C4-2B (cell line): Measurements from ENCODE around the gene PFKFB3.

Experiments used
- H3K27ac ChIP-seq: fragments of 450-650 bp; 2 replicates; pipeline ENCODE4 v1.5.1; 2017
- CTCF ChIP-seq: fragments of 450-650 bp; conservative IDR thresholded peaks from 2 replicates; pipeline ENCODE4 v1.5.1; 2017; ENCODE audit warnings: mild to moderate bottlenecking
- ZFX ChIP-seq: fragments of 450-650 bp; IDR thresholded peaks from 2 replicates; pipeline ENCODE4 v1.6.1; 2017

PFKFB3 gene

GRCh38 chr10:6215683-6216484 lies 13.2 kb downstream of the PFKFB3 start:
- TF ChIP-seq CTCF (no peak), ZFX (no peak)
- H3K27ac ChIP-seq: no peak overlapping the region

- TF ChIP-seq ZFX: no peak
- no peak for TF ChIP-seq CTCF
- H3K27ac ChIP-seq: no peak overlapping the region
Observed at GRCh38 chr10:6216916-6217315, 14.2 kb downstream of the PFKFB3 start.

- no peak for TF ChIP-seq CTCF
- TF ChIP-seq ZFX: no peak
- H3K27ac ChIP-seq: no peak overlapping the region
Observed at GRCh38 chr10:6217611-6218010, 14.9 kb downstream of the PFKFB3 start.

GRCh38 chr10:6218692-6219493 lies 16.2 kb downstream of the PFKFB3 start:
- TF ChIP-seq CTCF (no peak), ZFX (no peak)
- no peak overlapping the region for H3K27ac ChIP-seq

- no peak overlapping the region for H3K27ac ChIP-seq
Observed at GRCh38 chr10:6219494-6219836, 16.7 kb downstream of the PFKFB3 start.

GRCh38 chr10:6220418-6221191 lies 17.9 kb downstream of the PFKFB3 start:
- no peak for TF ChIP-seq CTCF
- TF ChIP-seq ZFX: no peak
- no peak overlapping the region for H3K27ac ChIP-seq

More at GRCh38 chr10:6219494-6219836, 16.7 kb downstream of the PFKFB3 start:
- no peak for TF ChIP-seq CTCF
- no peak for TF ChIP-seq ZFX
